GM12864 (cell line): ENCODE results near the gene NAT10.

Source experiments
- DNase-seq: peaks from one replicate; pipeline ENCODE4 v3.0.0-alpha.2; 2011; ENCODE audit warnings: low read depth
- H3K4me3 ChIP-seq: 2 replicates; pipeline ENCODE4 v1.5.1; 2011; ENCODE audit warnings: mild to moderate bottlenecking, low read depth, low read length, control low read depth
- TF ChIP-seq, protein P1 (sequence below): IDR thresholded peaks from 2 replicates; pipeline ENCODE4 v1.5.1; 2011; ENCODE audit warnings: low read depth, mild to moderate bottlenecking, moderate library complexity, low read length, control low read depth, inconsistent platforms; ENCODE audit errors: missing control alignments

NAT10 gene

DNA sequence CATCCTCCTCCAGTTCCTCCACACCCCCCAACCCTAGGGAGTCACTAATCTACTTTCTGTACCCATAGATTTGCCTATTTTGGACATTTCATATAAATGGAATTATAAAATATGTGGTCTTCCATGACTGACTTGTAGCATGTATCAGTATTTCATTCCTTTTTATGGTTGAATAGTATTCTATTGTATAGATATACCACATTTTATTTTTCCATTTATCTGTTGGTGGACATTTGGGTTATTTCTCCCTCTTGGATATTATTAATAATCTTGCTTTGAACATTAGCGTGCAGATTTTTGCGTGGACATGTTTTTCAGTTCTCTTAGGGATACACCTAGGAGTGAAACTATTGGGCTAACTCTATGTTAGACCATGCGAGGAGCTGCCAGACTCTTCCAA is 23.4 kb downstream of the NAT10 start:
- TF ChIP-seq, protein P1, sequence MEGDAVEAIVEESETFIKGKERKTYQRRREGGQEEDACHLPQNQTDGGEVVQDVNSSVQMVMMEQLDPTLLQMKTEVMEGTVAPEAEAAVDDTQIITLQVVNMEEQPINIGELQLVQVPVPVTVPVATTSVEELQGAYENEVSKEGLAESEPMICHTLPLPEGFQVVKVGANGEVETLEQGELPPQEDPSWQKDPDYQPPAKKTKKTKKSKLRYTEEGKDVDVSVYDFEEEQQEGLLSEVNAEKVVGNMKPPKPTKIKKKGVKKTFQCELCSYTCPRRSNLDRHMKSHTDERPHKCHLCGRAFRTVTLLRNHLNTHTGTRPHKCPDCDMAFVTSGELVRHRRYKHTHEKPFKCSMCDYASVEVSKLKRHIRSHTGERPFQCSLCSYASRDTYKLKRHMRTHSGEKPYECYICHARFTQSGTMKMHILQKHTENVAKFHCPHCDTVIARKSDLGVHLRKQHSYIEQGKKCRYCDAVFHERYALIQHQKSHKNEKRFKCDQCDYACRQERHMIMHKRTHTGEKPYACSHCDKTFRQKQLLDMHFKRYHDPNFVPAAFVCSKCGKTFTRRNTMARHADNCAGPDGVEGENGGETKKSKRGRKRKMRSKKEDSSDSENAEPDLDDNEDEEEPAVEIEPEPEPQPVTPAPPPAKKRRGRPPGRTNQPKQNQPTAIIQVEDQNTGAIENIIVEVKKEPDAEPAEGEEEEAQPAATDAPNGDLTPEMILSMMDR, result no peak
- H3K4me3 ChIP-seq, result no peak overlapping the region
- DNase-seq, result no peak

DNA sequence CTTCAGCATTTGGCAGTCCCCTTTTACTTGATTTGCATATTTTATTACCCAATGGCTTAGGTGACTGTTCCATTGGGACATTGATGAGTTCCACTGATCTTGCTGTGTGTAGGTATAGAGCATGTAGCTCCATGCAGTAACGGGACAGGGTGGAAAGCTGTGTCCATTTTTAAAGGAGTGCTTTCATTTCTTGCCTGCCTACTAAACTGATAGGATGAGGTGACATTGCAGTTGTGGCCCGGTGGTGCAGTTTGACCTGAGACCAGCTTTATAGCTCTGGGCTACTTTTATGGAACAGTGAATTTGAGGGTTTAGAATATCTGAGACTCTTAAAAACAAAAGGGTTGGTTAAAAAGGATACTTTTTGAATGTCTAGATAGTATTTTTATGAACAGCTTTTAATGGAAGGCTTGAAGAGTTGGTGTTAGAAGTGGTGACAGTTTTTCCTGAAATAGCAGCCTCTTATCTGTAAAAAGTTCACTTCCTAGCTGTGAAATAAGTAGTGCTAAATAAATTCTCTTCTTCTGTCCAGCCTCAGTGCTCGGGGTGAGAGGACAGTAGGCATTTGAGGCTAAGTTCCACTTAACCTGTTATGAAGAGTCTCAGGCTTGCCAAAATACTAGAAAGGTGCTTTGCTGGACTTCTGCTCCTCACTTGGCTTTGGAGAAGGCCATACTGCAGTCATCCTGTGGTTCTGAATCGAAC is 27.0 kb downstream of the NAT10 start:
- no peak for DNase-seq
- no peak overlapping the region for H3K4me3 ChIP-seq
- TF ChIP-seq, protein P1, result no peak

DNA sequence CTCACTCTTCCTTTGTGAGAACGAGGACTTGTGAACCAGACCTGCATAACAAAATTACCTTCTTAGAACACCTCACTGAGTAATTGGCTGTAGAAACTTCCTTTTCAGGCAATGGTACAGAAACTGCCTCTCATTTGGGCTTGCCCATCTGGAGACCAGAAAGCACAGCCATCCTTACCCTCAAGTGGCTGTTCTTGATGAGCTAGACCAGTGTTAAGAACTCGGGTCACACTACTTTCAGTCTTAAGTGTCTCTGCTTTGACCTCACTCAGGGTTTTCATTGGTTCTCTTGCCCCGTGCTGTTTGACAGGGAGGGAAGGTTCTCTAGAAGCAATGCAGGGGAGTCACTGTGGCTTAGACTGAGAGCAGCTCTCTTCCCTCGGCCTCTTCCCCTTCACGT is 29.3 kb downstream of the NAT10 start:
- DNase-seq, result peak; percentile 55
- no peak overlapping the region for H3K4me3 ChIP-seq
- TF ChIP-seq, protein P1, result no peak

DNA sequence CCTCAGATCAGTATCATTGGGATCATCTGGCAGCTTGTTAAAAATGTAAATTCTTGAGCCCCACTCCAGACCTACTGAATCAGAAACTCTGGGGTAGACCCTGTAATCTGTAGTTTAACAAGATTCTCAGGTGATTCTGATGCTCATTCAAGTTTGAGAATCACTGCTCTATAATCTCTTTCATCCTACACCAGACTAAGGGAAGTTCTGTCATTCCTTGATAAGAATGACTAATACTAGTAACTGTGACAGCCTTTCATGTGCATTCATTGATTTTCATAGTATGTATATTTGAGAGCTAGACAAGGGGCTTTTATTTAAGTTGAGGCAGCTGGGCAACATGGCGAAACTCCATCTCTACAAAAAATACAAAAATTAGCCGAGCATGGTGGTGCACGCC is 30.0 kb downstream of the NAT10 start:
- TF ChIP-seq, protein P1, result no peak
- no peak for DNase-seq
- no peak overlapping the region for H3K4me3 ChIP-seq

DNA sequence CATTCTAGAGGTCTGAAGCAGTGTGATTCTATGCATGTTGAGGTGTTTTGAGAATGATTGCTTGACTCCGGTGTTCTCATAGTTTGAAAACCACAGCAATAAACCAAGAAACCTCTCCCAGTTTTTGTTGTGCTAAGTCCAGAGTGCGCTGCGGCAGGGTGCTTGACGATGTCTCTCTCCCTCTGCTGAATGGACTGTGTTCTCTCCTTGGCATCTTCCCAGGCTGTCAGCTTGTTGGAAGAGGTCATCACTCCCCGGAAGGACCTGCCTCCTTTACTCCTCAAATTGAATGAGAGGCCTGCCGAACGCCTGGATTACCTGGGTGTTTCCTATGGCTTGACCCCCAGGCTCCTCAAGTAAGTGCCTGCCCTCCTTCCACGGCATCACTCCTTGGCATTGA is 31.0 kb downstream of the NAT10 start:
- H3K4me3 ChIP-seq, result no peak overlapping the region
- no peak for DNase-seq
- TF ChIP-seq, protein P1, result no peak

DNA sequence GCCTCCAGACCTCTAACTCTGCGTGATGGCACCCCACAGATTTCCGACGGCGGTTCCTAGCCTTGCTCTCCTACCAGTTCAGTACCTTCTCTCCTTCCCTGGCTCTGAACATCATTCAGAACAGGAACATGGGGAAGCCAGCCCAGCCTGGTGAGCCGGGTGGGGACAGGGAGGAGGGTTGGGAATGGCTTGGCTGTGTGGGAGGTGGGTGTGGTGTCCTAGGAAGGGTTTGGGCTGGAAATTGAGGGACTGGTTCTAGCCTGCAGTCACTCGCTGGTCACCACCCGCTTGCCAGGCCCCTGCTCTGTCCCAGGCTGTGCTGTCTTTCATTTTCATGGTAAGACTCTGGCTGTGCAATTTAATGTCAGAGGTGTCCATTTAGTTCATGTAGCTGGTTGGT is 33.9 kb downstream of the NAT10 start:
- no peak overlapping the region for H3K4me3 ChIP-seq
- DNase-seq, result no peak
- TF ChIP-seq, protein P1, result no peak

DNA sequence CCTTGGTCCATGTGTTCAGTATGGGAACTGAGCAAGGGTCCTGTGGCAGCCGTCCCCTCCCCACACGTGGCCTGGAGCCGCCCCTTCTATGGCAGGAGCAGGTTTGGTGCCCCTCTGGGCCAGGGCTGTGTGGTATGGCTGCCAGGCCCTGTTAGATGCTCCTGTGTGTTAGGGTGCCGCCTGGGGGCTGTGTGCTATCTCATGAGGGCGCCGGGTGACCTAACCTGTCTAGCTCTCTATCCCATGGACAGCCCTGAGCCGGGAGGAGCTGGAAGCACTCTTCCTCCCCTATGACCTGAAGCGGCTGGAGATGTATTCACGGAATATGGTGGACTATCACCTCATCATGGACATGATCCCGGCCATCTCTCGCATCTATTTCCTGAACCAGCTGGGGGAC is 34.7 kb downstream of the NAT10 start:
- no peak for DNase-seq
- TF ChIP-seq, protein P1, result no peak
- no peak overlapping the region for H3K4me3 ChIP-seq
